GM21515 (cell line): ENCODE data around the gene FRMD5.

Experiments
- ATAC-seq: cut with Tn5 transposase; IDR thresholded peaks from one replicate; pipeline ENCODE4 v1.9.1; 2021; ENCODE audit not compliant: unreplicated experiment

The FRMD5 gene

DNA sequence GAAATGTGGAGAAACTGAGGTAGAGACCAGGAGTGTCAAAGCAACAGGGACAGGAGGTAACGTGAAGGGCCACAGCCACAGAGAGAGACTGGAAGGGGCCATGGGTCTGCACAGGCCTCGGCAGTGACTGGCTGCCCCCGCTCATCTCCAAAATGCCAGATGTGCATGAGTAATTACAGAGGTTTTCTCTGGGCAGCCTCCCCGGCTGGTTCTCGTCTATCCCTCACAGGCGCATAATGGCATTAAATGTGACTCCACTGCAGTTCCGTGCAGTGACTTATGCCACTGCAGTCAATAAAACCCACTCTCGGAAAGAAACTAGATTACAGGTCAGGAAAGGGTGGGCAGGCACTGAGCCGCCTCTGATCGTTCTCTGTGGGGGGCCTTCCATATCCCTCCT is 293.6 kb downstream of the FRMD5 start:
- ATAC-seq: no peak

DNA sequence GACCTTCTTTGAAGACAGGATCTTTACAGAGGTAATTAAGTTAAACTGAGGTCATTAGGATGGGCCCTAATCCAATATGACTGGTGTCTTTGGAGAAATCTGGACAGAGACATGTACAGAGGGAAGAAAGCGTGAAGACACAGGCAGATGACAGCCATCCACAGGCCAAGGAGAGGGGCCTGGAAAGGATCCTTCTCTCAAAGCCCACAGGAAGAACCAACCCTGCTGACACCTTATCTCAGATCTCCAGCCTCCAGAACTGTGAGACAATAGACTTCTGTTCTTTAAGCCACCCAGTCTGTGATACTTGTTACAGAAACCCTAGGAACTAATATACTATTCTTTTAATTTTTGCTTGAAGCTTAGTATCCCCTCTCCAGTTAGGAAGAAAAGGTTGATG is 294.1 kb downstream of the FRMD5 start:
- ATAC-seq: no peak

DNA sequence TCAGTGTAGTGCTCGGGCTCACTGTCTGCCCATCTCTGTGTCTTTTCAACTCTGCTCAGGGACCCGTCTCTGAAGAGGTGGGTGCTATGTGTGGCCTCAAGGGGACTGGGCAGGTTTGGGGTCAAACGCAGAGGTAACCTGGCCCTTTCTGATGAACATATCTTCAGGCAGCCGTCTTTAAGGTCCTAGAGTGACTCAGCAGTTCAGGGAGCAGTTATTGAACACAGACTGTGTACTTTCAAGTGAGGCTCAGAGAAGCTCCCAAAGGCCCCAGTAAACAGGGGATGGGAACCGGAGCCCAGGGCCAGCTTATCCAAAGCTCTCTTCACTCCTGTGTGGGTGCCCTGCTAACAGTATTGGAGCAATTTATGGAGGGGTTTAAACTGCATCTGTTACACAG is 295.1 kb downstream of the FRMD5 start:
- ATAC-seq: no peak

DNA sequence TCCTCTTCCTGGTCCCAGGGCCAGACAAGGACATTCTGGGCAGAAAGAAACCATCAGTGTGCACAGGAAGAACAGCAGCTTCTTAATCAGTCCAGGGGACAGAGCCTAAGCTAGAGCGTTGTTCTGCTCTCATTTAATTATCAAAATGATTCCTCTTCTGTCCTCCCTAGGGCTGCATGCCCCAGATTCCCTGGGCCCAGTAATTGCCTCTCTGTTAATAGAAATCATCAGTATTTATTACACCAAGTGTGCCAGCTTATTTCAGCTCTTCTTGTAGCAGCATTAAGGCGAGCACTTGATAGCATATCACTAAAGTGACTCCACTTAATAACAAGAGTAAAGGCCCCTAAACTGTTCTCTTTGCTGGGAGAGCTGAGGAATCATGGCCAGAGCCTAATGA is 296.2 kb downstream of the FRMD5 start:
- ATAC-seq: no peak

DNA sequence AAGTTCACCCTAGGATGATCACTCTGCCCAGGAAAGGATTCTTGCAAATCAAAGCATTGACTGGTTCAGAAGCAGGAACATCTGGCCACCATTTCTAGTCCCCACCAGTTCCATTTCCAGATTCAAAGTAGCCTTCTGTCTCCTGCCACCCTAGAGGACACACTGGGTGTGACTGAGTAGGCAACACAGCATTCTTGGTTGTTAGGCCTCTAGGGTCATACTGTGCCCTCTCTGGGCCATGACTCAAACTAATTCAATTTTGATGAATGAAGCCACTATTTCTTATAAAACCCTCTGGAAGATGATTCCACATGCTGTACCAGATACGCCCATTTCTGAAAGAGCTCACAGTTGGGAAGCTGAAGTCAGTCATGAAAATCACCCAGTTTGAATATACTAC is 298.5 kb downstream of the FRMD5 start:
- ATAC-seq: no peak

DNA sequence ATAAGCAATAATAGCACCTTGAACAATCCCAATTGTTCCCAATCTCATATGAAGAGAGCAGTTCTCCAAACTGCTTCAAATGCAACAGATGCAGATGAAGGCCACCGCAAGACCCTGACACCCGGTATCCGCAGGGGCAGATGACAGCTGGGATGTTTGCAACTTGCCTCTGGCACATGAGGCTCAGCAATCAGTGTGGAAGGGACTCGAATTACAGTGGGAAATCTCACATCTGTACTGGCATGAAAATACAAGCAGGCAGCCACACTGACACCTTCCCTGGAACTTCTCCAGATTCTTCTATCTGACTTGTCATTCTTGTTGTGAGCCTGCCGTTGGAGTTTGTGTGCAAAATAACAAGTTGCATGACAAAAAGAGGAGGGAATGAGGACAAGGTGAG is 299.5 kb downstream of the FRMD5 start:
- ATAC-seq: no peak

DNA sequence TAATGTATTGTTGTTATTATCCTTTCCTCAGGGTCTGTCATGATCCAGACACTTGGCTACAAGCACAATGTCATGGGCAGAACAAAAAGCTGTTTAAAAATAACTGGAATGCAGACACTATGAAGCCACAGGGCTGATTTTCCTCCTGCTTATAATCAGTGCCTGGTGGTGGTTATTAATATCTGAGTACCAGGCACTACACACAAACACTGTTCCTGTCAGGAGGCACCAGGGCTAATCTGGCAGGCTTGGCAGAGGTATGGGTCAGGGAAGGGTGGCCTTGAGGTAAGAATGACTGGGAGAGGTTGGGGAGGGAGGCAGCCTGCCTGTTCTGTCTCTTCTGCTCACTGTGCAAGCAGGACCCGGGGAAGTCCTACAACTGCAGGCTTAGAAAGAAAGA is 301.1 kb downstream of the FRMD5 start:
- no peak for ATAC-seq

DNA sequence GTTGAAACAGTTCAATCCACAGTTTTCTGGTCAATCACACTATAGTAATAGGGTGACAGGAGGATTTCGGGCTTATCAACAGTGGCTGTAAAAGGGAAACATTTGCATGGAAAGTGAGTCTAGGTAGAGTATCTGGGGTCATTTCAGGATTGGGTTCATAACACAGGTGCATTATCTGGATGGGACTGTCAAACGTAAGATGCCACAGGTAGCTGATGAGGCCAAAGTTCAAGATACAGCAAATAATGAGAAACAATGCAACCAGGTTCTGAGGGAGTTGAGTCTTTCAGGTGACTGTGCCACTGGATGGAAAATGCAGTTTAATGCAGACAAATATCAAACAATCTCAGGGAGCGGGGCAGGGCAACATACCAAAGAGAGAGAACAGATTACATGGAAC is 306.0 kb downstream of the FRMD5 start:
- no peak for ATAC-seq

DNA sequence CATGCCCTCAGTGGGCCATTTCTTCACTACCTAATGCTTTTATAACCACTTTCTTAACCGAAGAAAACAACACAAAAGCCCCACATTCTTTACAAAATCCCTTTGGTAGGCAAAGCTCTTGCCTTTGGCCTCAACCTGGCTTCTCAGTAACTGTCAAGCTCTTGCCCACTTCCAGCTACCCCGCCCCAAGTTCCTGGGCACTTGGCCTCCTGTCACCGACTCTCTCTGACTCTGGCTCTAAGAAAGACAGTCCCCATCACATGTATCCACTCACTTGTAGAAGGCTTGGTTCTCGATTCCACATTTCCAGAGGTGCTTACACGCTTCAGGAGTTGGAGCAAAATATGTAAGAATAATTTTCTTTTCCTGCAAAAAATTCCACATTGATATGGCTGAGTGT is 307.2 kb downstream of the FRMD5 start:
- no peak for ATAC-seq

DNA sequence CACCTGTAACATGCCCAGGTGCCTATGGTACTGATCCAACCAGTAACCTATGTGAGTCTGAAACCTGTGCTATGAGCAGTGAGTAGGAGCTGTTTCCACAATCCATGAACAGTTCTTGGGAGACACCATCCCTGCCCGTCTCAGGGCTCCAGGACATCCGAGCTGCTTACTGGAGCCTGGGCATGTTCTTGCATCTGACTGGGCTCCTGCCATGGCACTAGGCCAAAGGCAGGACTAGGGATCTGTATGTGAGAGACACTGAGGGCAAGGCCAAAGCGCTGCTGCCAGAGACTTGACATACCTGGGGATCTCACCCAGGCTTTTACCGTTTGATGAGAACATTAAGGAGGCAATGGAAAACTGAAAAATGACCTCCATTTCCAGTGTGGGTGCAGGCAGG is 308.5 kb downstream of the FRMD5 start:
- ATAC-seq: no peak

DNA sequence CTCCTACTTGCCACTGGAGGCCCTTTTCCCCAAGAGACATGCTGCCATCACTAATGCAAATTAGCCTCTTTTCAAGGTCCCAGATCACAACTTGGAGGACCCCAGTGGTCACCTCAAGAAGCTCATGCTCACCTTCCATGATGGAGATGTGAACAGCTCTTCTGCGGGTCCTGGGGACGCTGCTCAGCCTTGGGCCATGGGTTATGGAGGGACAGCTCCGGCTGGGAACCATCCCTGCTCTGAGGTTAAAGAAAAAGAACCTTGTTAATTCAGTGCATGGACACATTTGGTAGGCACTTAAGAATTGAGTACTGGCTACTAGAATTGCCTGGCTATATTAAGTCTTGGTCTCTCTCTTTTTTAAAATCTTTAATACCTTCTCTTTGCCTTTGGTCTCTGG is 311.5 kb downstream of the FRMD5 start:
- ATAC-seq: no peak

DNA sequence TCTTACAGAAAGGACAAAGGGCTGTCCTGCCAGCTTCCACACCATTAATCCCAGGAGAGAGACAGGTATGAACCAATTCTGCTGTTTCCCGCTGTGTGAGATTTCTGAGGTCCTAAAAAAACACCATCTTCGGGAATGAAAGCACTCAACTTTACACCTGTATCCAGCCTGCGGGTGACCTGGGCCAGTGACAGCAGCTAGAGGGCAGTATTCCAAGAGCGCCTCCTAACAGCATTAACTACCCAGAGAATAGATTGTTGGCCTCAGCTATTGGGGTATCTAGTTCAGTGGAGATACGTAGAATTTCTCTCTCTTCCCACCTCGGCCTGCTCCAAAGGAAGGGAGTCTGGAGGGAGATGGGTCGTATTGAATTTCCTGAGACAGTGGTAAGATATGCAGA is 313.1 kb downstream of the FRMD5 start:
- no peak for ATAC-seq

DNA sequence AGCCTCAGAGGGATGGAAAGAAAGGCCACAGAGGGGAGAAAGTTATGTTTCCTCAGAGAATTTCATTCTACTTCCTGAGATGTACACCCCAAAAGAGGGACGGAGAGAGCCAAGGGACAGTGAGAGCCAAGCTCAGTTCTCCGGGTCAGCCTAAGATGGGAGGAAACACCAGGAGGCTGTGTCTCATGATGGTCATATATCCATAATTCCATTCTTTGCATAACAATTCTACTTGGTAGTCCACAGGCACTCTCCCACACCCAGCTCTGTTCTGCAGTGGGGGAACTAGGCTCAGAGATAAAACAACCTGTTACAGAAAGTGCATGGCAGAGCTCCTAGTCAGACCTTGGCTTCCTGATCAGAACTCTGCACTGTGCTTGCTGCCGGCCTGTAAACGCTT is 313.8 kb downstream of the FRMD5 start:
- ATAC-seq: no peak

DNA sequence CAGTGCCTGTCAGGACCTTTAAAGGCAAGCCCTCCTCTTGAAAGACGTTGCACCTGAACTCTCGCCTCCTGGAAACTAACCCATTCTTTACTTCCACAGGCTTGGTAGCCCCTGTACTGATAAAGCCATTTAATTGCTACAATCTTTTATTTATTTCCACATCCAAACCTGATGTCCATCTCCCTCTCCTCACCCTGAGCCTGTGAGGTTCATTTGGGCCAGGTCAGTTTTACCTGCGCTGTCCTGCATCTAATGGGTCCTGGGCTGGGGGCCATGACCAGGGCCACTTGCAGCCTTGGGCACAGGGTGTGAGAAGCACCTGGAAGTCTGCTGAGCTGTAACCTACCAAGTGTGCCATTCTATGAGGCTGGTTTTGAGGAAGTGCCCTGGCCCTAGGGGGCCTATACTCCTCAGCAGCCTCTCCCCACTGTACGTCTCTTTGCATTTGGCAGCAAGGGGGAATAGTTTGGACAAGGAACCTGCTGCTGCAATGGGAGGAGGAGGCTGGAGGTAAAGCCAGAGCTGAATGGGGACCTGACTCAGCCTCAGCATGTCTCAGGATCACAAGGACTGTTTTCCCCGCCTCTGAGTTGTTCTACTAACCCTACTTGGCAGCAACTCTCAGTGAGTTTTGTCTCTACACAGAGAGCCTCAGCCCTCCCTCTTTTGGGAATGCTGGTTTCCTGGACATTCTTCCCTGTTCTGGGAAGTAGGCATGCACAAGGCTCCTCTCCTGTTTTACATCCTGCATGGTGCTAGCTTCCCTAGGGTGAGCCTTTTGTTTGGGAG is 314.5 kb downstream of the FRMD5 start:
- no peak for ATAC-seq

DNA sequence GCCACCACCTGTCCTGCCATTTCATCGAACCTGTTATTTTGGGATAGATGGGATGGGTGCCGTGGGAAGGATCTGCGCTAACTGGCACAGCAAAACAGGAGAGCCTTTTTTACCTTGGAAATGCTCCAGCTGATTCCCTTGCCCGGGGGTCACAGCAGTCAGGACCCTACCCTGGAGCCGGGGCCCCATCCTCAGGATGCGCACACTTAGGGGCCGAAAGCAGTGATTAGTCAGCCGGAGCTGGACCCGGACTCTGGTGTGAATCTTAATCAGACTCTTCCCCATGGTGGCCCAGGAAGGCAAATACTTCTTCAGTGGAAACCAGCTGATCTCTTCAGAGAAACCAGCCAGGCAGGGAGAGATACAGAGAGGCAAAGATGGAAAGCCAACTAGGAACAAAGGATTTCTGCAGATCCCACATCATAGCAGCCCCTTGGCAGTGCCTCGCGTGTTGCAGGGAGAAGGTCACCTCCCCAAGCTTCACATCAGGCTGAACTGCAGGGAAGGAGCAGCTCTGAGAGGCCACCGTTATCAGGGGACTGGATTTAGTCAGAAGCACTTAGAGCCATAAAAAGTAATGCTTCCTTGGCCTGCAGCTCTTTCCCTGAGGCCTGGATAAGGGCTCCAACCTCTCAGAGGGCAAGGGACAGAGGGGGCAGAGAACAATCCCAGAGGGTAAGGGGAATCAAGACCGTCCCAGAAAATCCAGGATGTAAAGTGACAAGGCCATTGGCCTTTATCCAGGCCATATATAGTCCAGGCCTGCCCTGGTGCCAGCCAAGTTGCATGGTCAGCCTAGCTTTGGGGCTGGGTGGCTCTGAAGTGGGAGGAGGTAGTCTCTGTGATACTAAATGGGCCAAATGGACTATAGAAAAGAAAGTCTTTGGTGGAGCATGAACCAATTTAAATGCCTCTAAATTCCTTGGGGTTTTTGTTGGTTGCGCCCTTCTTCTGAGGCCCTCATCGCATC is 315.4 kb downstream of the FRMD5 start:
- ATAC-seq: no peak

DNA sequence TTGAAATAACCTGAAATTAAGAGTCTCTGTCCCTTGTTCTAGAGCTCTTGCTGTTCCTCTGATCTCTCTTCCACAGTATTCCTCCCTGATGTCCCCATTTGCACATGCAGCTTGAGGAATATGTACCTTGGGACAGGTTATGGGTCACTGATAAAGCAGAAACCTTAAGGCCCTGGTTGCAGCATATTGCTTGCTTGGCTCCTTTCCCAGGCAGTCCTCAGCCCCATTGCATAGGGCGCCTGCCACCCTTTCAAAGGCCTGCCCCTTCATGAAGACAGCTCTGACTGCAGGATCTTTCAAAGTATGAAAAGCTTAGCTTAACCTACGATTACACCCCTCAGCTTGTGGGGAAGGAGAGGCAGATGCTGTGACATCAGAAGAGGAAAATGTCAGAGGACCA is 316.6 kb downstream of the FRMD5 start:
- no peak for ATAC-seq

DNA sequence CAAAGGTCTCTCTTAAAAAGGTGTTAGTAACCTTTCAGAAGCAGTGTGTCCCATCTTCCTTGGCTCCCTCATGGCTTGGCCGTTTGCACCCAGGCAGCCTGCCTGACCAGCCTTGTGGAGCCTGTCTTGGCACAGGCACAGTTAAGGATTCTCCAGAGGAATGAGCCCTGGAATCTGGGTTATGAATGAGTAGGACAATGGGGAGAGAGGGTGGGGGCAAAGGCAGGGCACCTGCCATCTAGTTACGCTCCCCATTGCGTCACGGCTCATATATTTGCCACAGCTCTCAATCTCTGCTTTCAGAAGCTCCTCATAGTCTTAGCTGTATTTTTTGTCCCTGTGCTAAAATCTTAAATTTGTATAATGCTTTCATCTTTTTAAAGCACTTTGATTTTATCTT is 317.7 kb downstream of the FRMD5 start:
- no peak for ATAC-seq

DNA sequence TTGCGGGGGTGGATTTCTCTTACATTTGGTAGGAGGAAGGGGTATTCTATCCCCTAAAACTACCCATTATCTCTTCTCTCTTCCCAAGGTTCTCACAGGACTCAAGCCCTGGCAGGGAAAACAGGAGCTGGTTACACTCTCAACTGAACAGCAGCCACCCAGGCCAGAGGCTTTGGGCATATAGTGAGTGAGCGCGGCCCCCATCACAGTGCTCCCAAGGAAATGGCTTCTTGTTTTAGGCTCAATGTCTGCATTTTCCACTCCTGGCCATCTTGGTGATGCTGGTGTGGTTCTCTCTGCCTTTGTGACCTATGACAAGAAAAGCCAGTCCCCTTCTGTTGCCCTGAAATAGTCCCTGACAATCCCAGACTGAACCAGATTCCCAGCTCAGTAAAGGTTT is 318.2 kb downstream of the FRMD5 start:
- no peak for ATAC-seq

DNA sequence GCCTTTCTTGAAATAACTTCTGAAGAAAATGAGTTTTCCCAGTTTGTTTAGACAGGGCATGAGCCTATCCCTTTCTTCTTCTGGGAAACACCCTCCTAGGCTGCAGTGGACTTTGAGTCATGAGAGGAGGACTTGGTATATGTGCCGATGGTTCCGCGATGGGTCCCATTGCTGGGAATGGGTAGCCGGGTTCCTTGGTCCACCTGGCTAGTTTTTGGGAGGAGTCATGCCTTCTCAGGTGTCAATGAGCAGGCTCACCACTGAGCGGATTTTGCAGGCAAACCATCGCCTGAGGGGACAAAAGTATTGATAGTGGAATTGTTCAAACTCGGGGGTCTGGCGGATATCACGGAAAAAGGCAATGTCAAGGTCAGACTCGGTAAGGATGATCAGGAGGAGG is 321.4 kb downstream of the FRMD5 start:
- ATAC-seq: no peak

DNA sequence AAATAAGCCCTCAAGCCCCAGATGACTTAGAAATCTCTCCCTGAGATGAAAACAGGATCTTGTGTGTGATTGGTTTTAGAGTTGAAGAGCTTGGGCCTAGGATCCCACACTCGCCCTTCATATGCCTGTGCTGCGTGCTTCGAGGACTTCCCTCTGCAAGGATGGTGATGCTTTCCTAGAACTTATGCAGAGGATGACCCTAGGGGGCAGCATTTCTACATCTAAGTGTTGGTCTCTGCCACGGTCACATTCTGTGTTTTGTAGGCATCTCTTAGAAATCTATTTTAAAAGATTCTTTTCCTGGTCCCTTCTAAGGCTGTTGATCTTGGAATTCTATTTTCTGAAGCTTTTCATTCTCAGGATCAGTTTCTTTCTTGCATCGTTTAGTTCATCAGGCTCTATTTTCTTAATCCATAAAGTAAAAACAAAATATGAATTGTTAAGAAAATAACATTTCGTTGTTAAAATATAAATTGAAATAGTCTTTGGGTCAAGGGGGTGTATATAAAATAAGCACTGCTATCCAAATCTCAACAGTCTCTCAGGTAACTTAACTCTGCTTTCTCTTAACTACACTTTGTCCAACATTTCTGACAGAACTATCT is 322.6 kb downstream of the FRMD5 start:
- no peak for ATAC-seq

DNA sequence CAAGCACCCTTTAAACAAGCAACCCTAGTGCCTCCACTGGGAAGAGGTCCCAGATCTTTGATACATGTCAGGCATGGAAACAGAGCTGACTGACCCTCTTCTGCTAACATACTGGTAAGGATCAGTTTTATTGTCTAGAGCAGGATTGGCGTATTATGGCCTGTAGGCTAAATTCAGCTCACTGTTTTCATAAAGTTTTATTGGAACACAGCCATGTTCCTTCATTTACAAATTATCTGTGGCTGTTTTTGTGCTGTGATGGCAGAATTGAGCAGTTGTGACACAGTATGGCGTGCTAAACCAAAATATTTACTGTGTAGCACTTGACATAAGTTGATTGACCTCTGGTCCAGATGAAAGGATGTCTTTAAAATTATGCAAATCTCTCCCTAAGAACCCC is 323.2 kb downstream of the FRMD5 start:
- ATAC-seq: no peak

DNA sequence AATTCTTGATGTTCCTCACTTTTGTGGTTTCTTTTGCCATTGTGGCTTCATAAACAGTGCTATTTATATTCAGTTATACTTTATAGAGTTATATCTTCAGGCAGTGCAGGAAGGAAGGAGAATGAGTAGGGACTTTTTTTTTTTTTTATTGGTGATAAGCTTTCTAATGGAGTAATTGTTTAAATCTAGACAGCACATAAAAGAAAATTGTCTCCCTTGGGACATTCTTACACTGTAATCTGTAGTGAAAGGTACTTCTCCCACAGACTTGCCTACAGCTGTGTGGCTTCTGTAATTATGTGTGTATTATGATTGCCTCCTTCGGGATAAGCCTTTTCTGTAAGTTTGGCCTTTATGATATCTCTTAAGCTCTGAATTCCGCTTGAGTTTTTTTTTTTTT is 326.7 kb downstream of the FRMD5 start:
- no peak for ATAC-seq
